Testis (tissue), 2 donors: ENCODE data around the gene POPDC2.

Experiments used
- POLR2A ChIP-seq: fragments of 450-650 bp; IDR thresholded peaks from one replicate; pipeline ENCODE4 v1.6.1; 2017; ENCODE audit warnings: antibody characterized with exemption, mild to moderate bottlenecking, moderate library complexity
- TF ChIP-seq, protein P1 (sequence below), 3 experiments: fragments of 450-650 bp in 2 of 3; fragments of 200-600 bp in 1 of 3; sonication (generic) in 1 of 3; IDR thresholded peaks; one replicate each; pipeline ENCODE4 v1.5.1; 2016 to 2019; ENCODE audit warnings: antibody characterized with exemption in 3 of 3, mild to moderate bottlenecking in 2 of 3, moderate library complexity in 1 of 3

DNA sequence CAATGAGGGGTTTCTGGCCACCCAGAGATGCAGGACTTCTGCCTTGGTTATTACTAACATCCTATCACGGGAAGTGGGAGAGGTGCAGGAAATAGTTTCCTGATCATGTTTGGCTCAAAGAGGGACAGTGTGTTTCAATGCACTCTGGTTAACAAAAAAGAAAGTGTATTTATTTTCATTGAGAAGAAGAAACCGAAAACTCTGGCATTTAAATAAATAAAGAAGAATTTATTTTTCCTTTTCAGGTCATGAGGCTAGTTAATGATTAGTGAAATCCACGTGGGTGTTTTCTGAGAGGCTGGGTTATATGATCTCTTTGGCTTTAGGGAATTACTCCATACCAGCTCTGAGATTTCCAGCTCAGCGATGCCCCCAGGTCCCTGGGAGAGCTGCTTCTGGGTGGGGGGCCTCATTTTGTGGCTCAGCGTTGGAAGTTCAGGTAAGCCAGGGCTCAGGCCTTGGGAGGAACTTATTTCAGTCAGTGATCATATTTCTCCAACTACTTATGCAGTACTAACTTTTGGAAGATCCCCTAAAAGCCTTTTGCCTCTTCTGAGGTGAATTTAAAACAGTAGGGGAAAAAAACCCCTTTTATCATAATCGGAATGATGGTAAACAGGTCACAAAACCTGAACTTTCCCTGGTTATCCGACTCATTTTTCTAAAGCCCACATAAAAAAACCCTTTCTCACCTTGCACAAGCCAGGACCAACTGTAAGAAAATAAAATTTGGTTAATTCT, 62.7 kb downstream of the POPDC2 start, which contains the start of gene PLA1A:
- TF ChIP-seq, protein P1, sequence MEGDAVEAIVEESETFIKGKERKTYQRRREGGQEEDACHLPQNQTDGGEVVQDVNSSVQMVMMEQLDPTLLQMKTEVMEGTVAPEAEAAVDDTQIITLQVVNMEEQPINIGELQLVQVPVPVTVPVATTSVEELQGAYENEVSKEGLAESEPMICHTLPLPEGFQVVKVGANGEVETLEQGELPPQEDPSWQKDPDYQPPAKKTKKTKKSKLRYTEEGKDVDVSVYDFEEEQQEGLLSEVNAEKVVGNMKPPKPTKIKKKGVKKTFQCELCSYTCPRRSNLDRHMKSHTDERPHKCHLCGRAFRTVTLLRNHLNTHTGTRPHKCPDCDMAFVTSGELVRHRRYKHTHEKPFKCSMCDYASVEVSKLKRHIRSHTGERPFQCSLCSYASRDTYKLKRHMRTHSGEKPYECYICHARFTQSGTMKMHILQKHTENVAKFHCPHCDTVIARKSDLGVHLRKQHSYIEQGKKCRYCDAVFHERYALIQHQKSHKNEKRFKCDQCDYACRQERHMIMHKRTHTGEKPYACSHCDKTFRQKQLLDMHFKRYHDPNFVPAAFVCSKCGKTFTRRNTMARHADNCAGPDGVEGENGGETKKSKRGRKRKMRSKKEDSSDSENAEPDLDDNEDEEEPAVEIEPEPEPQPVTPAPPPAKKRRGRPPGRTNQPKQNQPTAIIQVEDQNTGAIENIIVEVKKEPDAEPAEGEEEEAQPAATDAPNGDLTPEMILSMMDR (IDR thresholded peaks at IDR 0.05) = no peak
- no peak for TF ChIP-seq POLR2A
